SK-N-SH (cell line): ENCODE measurements around the gene COG8. TPM values are rescaled to one million over a fixed set of nuclear protein-coding genes. Genes with fewer than 3 reads are reported as not detected.
A peak's percentile ranks its signal among the peaks of the same experiment; 100 is the strongest.

Experiments
- CTCF ChIA-PET: fragments of 300-600, 350-600 bp; formaldehyde crosslinking; extraction: SDS; loops from one replicate; lab custom pipeline; 2021; lab: Yijun Ruan, JAX
- POLR2A ChIA-PET: fragments of 350-600 bp; sonication (Branson Sonifier 250); formaldehyde crosslinking; extraction: SDS; loops from one replicate; lab custom pipeline; 2020; ENCODE audit warnings: antibody characterized with exemption, inconsistent platforms; lab: Yijun Ruan, JAX
- DNase-seq: peaks from one replicate; pipeline ENCODE4 v3.0.0; 2012
- H2AFZ ChIP-seq: fragments of 200-600 bp; sonication (generic); 2 replicates; pipeline ENCODE4 v1.8.1; 2016; ENCODE audit warnings: antibody characterized with exemption, mild to moderate bottlenecking, low read depth
- H3F3A ChIP-seq: fragments of 200-600 bp; sonication (generic); replicated peaks from 2 replicates; pipeline ENCODE3; 2016; ENCODE audit warnings: antibody characterized with exemption, mild to moderate bottlenecking; ENCODE audit not compliant: insufficient read depth
- H3K27ac ChIP-seq, 2 experiments: fragments of 200-500 bp in 1 of 2; fragments of 200-600 bp in 1 of 2; sonication (Bioruptor generic) in 1 of 2; sonication (generic), shearing (Covaris generic) in 1 of 2; 2 replicates each; pipeline versions ENCODE4 v1.5.1 to v1.6.1; 2014 to 2016; ENCODE audit warnings: low read depth in 2 of 2, inconsistent platforms in 1 of 2, low read length in 1 of 2, mild to moderate bottlenecking in 1 of 2, mixed read lengths in 1 of 2
- H3K27me3 ChIP-seq: fragments of 200-600 bp; sonication (generic), shearing (Covaris generic); 2 replicates; pipeline ENCODE4 v1.6.1; 2016; ENCODE audit warnings: mixed run types; ENCODE audit not compliant: insufficient read depth
- H3K36me3 ChIP-seq, 2 experiments: fragments of 200-500 bp in 1 of 2; fragments of 200-600 bp in 1 of 2; sonication (Bioruptor generic) in 1 of 2; sonication (generic) in 1 of 2; replicated peaks in 1 of 2; 2 replicates each; pipeline versions ENCODE3 to v1.5.1; 2014 to 2016; ENCODE audit warnings: low read length in 1 of 2, mild to moderate bottlenecking in 1 of 2; ENCODE audit not compliant: insufficient read depth in 2 of 2, control insufficient read depth in 1 of 2
- H3K4me1 ChIP-seq, 2 experiments: fragments of 200-500 bp in 1 of 2; fragments of 200-600 bp in 1 of 2; sonication (Bioruptor generic) in 1 of 2; sonication (generic), shearing (Covaris generic) in 1 of 2; 2 replicates each; pipeline versions ENCODE4 v1.5.1 to v1.6.1; 2014 to 2016; ENCODE audit warnings: low read depth in 1 of 2, low read length in 1 of 2, mixed run types in 1 of 2; ENCODE audit not compliant: insufficient read depth in 2 of 2, control insufficient read depth in 1 of 2
- H3K4me2 ChIP-seq: fragments of 200-600 bp; sonication (generic), shearing (Covaris generic); 2 replicates; pipeline ENCODE4 v1.6.1; 2017; ENCODE audit warnings: mixed run types
- H3K4me3 ChIP-seq, 2 experiments: fragments of 200-500 bp in 1 of 2; fragments of 200-600 bp in 1 of 2; sonication (Bioruptor generic) in 1 of 2; sonication (generic), shearing (Covaris generic) in 1 of 2; 2 replicates each; pipeline versions ENCODE4 v1.5.1 to v1.8.1; 2014 to 2016; ENCODE audit warnings: low read depth in 2 of 2, inconsistent platforms in 1 of 2, low read length in 1 of 2, mild to moderate bottlenecking in 1 of 2, mixed read lengths in 1 of 2, moderate library complexity in 1 of 2
- H3K79me2 ChIP-seq: fragments of 200-600 bp; sonication (generic); 2 replicates; pipeline ENCODE4 v1.8.1; 2017; ENCODE audit warnings: mild to moderate bottlenecking; ENCODE audit not compliant: insufficient read depth
- H3K9ac ChIP-seq: fragments of 200-600 bp; sonication (generic); 2 replicates; pipeline ENCODE4 v1.6.1; 2017; ENCODE audit warnings: mixed run types
- H3K9me2 ChIP-seq: fragments of 200-600 bp; sonication (generic); 2 replicates; pipeline ENCODE4 v1.6.1; 2017; ENCODE audit warnings: mixed run types
- H3K9me3 ChIP-seq: fragments of 200-600 bp; sonication (generic); 2 replicates; pipeline ENCODE4 v1.6.1; 2017; ENCODE audit warnings: mixed run types, mild to moderate bottlenecking, moderate library complexity
- H4K20me1 ChIP-seq: fragments of 200-600 bp; sonication (generic); 2 replicates; pipeline ENCODE4 v1.6.1; 2017; ENCODE audit warnings: mild to moderate bottlenecking, mixed run types; ENCODE audit not compliant: insufficient read depth
- EZH2phosphoT487 ChIP-seq: fragments of 200-600 bp; sonication (generic); IDR thresholded peaks from 2 replicates; pipeline ENCODE4 v1.6.1; 2017; ENCODE audit warnings: low read depth, mixed run types, mild to moderate bottlenecking, antibody characterized with exemption, moderate library complexity, borderline replicate concordance
- FOSL2 ChIP-seq: IDR thresholded peaks from 2 replicates; pipeline ENCODE4 v1.4.0; 2012; ENCODE audit warnings: low read depth, mild to moderate bottlenecking, moderate library complexity, borderline replicate concordance
- GATA2 ChIP-seq: sonication (generic); formaldehyde crosslinking; IDR thresholded peaks from 2 replicates; pipeline ENCODE4 v1.5.0; 2020; ENCODE audit warnings: mild to moderate bottlenecking, missing genetic modification reagents
- JUND ChIP-seq: IDR thresholded peaks from 2 replicates; pipeline ENCODE4 v1.4.0; 2012
- MEF2A ChIP-seq: IDR thresholded peaks from 2 replicates; pipeline ENCODE4 v1.4.0; 2012; ENCODE audit warnings: low read depth, borderline replicate concordance
- MXI1 ChIP-seq: IDR thresholded peaks from 2 replicates; pipeline ENCODE4 v1.6.1; 2012; ENCODE audit warnings: mild to moderate bottlenecking, low read depth, low read length, improper control_type of control experiment
- NFIC ChIP-seq: IDR thresholded peaks from 2 replicates; pipeline ENCODE4 v1.4.0; 2012; ENCODE audit warnings: borderline replicate concordance
- RCOR1 ChIP-seq: fragments of 150-350 bp; IDR thresholded peaks from 2 replicates; pipeline ENCODE4 v1.6.1; 2017; ENCODE audit warnings: antibody characterized with exemption, low read length
- RFX5 ChIP-seq: IDR thresholded peaks from 2 replicates; pipeline ENCODE4 v1.6.1; 2012; ENCODE audit warnings: mild to moderate bottlenecking, improper control_type of control experiment, low read length
- RXRA ChIP-seq: IDR thresholded peaks from 2 replicates; pipeline ENCODE4 v1.4.0; 2012; ENCODE audit warnings: low read depth, mild to moderate bottlenecking, borderline replicate concordance
- SIN3A ChIP-seq: IDR thresholded peaks from 2 replicates; pipeline ENCODE4 v1.6.1; 2012; ENCODE audit warnings: low read depth, mild to moderate bottlenecking, low read length, moderate library complexity, borderline replicate concordance
- TCF12 ChIP-seq: IDR thresholded peaks from 2 replicates; pipeline ENCODE4 v1.4.0; 2012
- WGBS: methylation state at CpG from one replicate; pipeline ENCODE4 v1.1.6; 2017; ENCODE audit warnings: low lambda C conversion rate; 5-methylcytosine and 5-hydroxymethylcytosine counted together
- polyA plus RNA-seq, 3 experiments: library from polyadenylated mRNA; depleted of rRNA; stranded (reverse); fragments of >200 nt; gene quantifications; 2 replicates each; pipeline ENCODE4 v1.2.3, GENCODE V29; 2012
- TF ChIP-seq, protein P1 (sequence below): IDR thresholded peaks from 2 replicates; pipeline ENCODE4; 2012
- TF ChIP-seq, protein P2 (sequence below): IDR thresholded peaks from 2 replicates; pipeline ENCODE4 v1.6.1; 2012; ENCODE audit warnings: mild to moderate bottlenecking, low read depth, low read length, moderate library complexity
- TF ChIP-seq, protein P3 (sequence below): fragments of 150-350 bp; IDR thresholded peaks from 2 replicates; pipeline ENCODE4 v1.6.1; 2017; ENCODE audit warnings: antibody characterized with exemption, low read length, low read depth, borderline replicate concordance

COG8 gene
- polyA plus RNA-seq, 1 of the 3 experiments (the other 2 are of a cell fraction): 30.2 TPM

DNA sequence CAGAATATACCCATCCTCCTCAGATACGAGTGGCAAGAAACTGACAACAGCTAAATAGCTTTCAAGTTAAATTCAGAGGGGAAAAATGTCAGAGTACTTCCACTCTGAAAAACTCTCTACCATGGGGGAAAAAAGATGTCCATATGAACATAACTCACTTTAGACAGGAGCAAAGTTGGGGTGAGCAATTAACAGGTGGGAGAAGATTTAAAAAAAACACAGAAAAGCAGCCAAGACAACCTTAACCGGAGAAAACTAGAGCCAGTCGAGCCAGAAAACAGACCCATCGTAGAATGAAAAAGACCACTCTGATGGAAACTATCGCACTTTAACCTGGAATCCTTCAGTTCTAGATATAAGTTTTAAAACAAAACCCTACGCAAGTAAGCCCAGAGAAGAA, 45.6 kb upstream of the COG8 start:
- WGBS: 9% methylated on average over 6 of the region's 6 CpGs
- TF ChIP-seq MEF2A (no peak), FOSL2 (no peak), MXI1 (no peak), NFIC (no peak), EZH2phosphoT487 (no peak), GATA2 (CRISPR knock-in tag) (no peak), RCOR1 (no peak), TCF12 (no peak), JUND (no peak), RFX5 (no peak), RXRA (no peak), SIN3A (no peak)
- TF ChIP-seq, protein P1, sequence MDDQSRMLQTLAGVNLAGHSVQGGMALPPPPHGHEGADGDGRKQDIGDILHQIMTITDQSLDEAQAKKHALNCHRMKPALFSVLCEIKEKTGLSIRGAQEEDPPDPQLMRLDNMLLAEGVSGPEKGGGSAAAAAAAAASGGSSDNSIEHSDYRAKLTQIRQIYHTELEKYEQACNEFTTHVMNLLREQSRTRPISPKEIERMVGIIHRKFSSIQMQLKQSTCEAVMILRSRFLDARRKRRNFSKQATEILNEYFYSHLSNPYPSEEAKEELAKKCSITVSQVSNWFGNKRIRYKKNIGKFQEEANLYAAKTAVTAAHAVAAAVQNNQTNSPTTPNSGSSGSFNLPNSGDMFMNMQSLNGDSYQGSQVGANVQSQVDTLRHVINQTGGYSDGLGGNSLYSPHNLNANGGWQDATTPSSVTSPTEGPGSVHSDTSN: no peak
- TF ChIP-seq, protein P2, sequence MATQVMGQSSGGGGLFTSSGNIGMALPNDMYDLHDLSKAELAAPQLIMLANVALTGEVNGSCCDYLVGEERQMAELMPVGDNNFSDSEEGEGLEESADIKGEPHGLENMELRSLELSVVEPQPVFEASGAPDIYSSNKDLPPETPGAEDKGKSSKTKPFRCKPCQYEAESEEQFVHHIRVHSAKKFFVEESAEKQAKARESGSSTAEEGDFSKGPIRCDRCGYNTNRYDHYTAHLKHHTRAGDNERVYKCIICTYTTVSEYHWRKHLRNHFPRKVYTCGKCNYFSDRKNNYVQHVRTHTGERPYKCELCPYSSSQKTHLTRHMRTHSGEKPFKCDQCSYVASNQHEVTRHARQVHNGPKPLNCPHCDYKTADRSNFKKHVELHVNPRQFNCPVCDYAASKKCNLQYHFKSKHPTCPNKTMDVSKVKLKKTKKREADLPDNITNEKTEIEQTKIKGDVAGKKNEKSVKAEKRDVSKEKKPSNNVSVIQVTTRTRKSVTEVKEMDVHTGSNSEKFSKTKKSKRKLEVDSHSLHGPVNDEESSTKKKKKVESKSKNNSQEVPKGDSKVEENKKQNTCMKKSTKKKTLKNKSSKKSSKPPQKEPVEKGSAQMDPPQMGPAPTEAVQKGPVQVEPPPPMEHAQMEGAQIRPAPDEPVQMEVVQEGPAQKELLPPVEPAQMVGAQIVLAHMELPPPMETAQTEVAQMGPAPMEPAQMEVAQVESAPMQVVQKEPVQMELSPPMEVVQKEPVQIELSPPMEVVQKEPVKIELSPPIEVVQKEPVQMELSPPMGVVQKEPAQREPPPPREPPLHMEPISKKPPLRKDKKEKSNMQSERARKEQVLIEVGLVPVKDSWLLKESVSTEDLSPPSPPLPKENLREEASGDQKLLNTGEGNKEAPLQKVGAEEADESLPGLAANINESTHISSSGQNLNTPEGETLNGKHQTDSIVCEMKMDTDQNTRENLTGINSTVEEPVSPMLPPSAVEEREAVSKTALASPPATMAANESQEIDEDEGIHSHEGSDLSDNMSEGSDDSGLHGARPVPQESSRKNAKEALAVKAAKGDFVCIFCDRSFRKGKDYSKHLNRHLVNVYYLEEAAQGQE: no peak
- TF ChIP-seq, protein P3, sequence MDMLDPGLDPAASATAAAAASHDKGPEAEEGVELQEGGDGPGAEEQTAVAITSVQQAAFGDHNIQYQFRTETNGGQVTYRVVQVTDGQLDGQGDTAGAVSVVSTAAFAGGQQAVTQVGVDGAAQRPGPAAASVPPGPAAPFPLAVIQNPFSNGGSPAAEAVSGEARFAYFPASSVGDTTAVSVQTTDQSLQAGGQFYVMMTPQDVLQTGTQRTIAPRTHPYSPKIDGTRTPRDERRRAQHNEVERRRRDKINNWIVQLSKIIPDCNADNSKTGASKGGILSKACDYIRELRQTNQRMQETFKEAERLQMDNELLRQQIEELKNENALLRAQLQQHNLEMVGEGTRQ: no peak

More for the DNA sequence above, 45.6 kb upstream of the COG8 start:
- Histone ChIP-seq H3K9me2 (no peaks in the 10 kb centered on the region), H3K27ac (peak overlapping the region; percentile 65 to 82; a peak in 3 of 4 replicates), H3K27me3 (no peaks in the 10 kb centered on the region), H3K4me3 (peak overlapping the region; percentile 70), H3K79me2 (peaks cover 61% of the 10 kb centered on the region), H3K4me1 (peaks cover 4 to 5% of the 10 kb centered on the region in 2 experiments; a peak in 3 of 4 replicates), H3K36me3 (peaks cover 28 to 45% of the 10 kb centered on the region in 2 experiments), H3K9ac (peak overlapping the region; percentile 76), H4K20me1 (no peaks in the 10 kb centered on the region), H3K4me2 (peak overlapping the region; percentile 73), H2AFZ (peak overlapping the region; percentile 29; the same call in 1 of the 2 replicates), H3K9me3 (no peaks in the 10 kb centered on the region), H3F3A (peaks cover 33% of the 10 kb centered on the region)
- CTCF ChIA-PET: interaction anchor here (1.0 to 3.1 kb wide), 3 partner anchors 10 to 407 kb away, joined by 3 to 24 read pairs (median 3); partner anchors contain the start of gene NOB1
- no peak for DNase-seq
- POLR2A ChIA-PET: interaction anchor here (1.3 kb wide), 1 partner anchor 55 kb away, joined by 3 read pairs; no protein-coding TSS in a partner anchor
